K562 treated with DMSO at 1 percent for 4 hours (cell line): Measurements from ENCODE around the gene AGBL5. TPM values are rescaled to one million over a fixed set of nuclear protein-coding genes. Genes with fewer than 3 reads are reported as not detected.

Experiments used
- total RNA-seq: library from RNA; unstranded; fragments of 300-600 nt; gene quantifications from 2 replicates; pipeline ENCODE4 v1.2.3, GENCODE V29; 2022; ENCODE audit not compliant: insufficient read depth

The AGBL5 gene
- total RNA-seq: 45.1 and 50.9 TPM in 2 replicates

GRCh38 chr2:27050996-27051901, at the start of gene AGBL5:
Gene AGBL5 (plus strand): TSS chr2:27051668. CDS start chr2:27052959, 1,291 bp downstream.

GRCh38 chr2:27032495-27033252, 18.8 kb upstream of the AGBL5 start, which contains the start of gene TMEM214:
Gene TMEM214 (plus strand): TSS chr2:27032965. CDS start chr2:27033016, 51 bp downstream.

GRCh38 chr2:27071277-27071989, 20.0 kb downstream of the AGBL5 start, which contains the start of gene OST4:
Gene OST4 (minus strand): TSS chr2:27071654.

DNA sequence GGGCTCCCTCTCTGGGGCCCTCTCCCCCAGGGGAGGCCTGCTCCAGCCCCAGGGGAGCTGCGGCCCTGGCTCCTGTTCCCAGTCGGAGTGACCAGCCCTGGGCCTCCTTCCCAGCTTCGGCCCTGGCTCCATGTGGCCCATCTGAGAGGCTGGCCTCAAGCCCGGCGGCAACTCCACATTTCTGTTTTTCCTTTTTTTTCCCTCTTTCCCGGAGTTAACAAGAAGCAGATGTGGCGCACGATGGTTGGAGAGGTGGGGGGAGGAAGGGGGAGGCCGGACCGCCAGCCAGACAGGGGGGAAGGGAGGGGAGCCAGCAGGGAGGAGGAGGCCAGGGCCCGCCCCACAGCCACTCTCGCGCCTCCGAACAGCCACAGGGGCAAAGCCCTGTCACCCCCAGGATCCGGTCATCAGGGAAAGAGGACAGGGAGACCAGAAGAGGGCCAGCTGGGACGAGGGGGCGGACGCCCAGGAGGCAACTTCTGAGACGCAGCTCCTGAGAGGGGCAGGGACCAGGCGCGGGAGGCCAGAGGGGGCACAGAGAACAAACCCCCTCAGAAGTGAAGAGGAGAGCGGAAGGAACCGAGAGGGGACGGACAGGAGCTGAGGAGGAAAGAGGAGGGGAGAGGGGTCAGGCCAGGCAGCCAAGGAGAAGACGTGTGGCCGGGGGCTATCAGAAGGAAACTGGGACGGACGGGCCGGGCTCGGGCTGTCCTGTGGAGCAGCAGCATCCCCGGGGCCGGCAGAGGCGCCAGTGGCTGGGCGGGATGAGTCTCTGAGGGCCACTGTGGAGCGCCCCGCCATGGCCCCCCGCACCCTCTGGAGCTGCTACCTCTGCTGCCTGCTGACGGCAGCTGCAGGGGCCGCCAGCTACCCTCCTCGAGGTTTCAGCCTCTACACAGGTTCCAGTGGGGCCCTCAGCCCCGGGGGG, 27.1 kb downstream of the AGBL5 start, which contains the start of gene EMILIN1:
EMILIN1 (plus strand) TSS at position 349 of the 928 bp plus-strand sequence; CDS start at position 800, 451 bp downstream.

GRCh38 chr2:27086724-27087593, 35.5 kb downstream of the AGBL5 start, which contains the start of gene KHK:
Gene KHK (plus strand): TSS chr2:27086772. CDS start chr2:27087260, 488 bp downstream.

GRCh38 chr2:27118525-27119329, 67.3 kb downstream of the AGBL5 start, which contains the start of gene CGREF1:
Gene CGREF1 (minus strand): TSS chr2:27119128. CDS start chr2:27104366, 14,762 bp downstream.

Other genes starting within 250 kb of the AGBL5 start
- gene DPYSL5, start 203.5 kb upstream of the AGBL5 start, total RNA-seq: not detected in 2 replicates
- 43.0 and 53.3 TPM in 2 replicates for gene MAPRE3, start 81.0 kb upstream of the AGBL5 start, total RNA-seq
- gene TMEM214, start 18.7 kb upstream of the AGBL5 start, total RNA-seq: 99.6 and 101 TPM in 2 replicates
- 210 and 258 TPM in 2 replicates for gene OST4, start 20.0 kb downstream of the AGBL5 start, total RNA-seq
- gene EMILIN1, start 26.9 kb downstream of the AGBL5 start, total RNA-seq: 1.2 and 1.4 TPM in 2 replicates
- 17.1 and 19.4 TPM in 2 replicates for gene KHK, start 35.1 kb downstream of the AGBL5 start, total RNA-seq
- 1.3 TPM in 1 of 2 replicates, not detected in the other for gene CGREF1, start 67.5 kb downstream of the AGBL5 start, total RNA-seq
- gene ABHD1, start 72.1 kb downstream of the AGBL5 start, total RNA-seq: not detected in 2 replicates
- gene PREB, start 83.0 kb downstream of the AGBL5 start, total RNA-seq: 71.3 and 72.7 TPM in 2 replicates
- not detected in 2 replicates for gene PRR30, start 87.7 kb downstream of the AGBL5 start, total RNA-seq
- not detected in 2 replicates for gene TCF23, start 97.3 kb downstream of the AGBL5 start, total RNA-seq
- gene ATRAID, start 160.4 kb downstream of the AGBL5 start, total RNA-seq: 87.2 and 192 TPM in 2 replicates
- gene SLC5A6, start 160.6 kb downstream of the AGBL5 start, total RNA-seq: 36.2 and 42.0 TPM in 2 replicates
- 56.2 and 60.6 TPM in 2 replicates for gene CAD, start 165.7 kb downstream of the AGBL5 start, total RNA-seq
- gene SLC30A3, start 211.4 kb downstream of the AGBL5 start, total RNA-seq: 0.60 and 1.5 TPM in 2 replicates
- gene DNAJC5G, start 223.8 kb downstream of the AGBL5 start, total RNA-seq: not detected in 2 replicates
- gene TRIM54, start 230.8 kb downstream of the AGBL5 start, total RNA-seq: not detected in 2 replicates